ENCODE results near the gene CAND2.

CAND2 gene

DNA sequence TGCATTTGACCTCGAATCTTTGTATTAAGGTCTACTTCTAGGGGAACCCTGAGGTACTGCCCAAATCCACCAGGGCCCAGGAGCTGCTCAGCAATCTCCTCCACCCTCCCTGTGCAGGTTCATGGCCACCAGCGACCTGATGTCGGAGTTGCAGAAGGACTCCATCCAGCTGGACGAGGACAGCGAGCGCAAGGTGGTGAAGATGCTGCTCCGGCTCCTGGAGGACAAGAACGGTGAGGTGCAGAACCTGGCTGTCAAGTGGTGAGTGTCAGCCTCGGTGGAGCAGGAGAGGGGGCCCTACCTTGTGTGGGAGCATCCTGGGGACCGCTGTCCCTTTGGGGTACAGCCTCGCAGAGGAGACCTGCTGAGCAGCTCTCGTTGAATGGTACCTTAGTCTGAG, 6.9 kb downstream of the CAND2 start:
- no peak for DNase-seq (ENCODE audit: low read depth in 2 of 3, low spot score in 2 of 3)

DNA sequence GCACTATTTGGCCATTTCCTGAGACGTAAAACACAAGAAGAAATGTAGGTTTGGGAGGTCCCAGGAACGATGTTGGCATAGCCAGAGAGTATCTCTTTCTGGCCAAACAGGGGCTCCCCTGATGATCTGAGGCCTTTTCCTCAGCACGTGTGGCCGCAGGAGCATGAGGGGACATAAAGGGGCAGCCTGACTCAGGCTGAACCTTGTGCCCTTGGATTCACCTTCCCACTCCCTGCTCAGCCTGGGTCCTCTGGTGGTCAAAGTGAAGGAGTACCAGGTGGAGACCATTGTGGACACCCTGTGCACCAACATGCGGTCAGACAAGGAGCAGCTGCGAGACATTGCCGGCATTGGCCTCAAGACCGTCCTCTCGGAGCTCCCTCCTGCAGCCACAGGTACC, 10.6 kb downstream of the CAND2 start:
- DNase-seq (ENCODE audit: low read depth in 2 of 3, low spot score in 2 of 3) = no peak

- no peak for DNase-seq (ENCODE audit: low read depth in 2 of 3, low spot score in 2 of 3)
Observed at GRCh38 chr3:12807601-12808359, 11.3 kb downstream of the CAND2 start.

DNA sequence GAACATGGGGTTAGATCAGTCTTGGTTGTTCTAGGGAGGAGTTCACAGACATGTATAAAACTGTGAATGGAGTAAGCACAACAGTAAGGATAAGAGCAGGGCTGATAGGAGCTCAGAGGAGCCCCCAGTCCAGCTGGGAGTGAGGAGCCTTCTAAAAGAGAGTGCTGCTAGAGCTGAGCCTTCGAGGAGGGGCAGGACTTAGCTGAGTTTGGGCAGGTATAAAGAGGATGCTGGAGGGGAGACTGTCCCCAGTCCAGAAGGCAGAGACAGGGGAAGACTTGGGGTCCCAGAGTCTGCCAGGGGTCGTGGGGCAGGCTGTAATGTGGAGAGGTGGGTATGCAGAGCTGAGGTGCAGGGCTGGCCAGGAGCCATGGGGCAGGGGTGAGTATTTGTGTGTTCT, 12.1 kb downstream of the CAND2 start:
- no peak for DNase-seq (ENCODE audit: low read depth in 2 of 3, low spot score in 2 of 3)

DNA sequence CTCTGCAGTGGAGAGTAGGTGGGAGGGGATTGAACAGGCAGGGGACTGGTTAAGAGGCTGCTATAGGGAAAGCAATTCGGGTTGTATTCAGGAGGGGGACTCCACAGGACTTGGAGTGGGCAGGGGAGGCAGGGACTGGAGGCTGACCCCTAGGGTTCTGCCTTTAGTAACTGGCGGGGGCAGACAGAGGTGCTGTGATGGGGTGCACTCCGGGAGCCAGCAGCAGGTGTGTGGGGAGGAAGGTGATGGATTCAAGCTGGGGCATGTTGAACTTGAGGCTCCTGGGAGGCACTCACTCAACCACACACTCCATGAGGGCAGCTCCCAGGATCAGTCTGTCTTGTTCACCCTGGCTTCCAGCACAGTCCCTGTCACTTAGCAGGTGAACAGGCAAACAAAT, 12.5 kb downstream of the CAND2 start:
- no peak for DNase-seq (ENCODE audit: low read depth in 2 of 3, low spot score in 2 of 3)

GRCh38 chr3:12809435-12809834, 13.0 kb downstream of the CAND2 start:
- no peak for DNase-seq (ENCODE audit: low read depth in 2 of 3, low spot score in 2 of 3)

DNA sequence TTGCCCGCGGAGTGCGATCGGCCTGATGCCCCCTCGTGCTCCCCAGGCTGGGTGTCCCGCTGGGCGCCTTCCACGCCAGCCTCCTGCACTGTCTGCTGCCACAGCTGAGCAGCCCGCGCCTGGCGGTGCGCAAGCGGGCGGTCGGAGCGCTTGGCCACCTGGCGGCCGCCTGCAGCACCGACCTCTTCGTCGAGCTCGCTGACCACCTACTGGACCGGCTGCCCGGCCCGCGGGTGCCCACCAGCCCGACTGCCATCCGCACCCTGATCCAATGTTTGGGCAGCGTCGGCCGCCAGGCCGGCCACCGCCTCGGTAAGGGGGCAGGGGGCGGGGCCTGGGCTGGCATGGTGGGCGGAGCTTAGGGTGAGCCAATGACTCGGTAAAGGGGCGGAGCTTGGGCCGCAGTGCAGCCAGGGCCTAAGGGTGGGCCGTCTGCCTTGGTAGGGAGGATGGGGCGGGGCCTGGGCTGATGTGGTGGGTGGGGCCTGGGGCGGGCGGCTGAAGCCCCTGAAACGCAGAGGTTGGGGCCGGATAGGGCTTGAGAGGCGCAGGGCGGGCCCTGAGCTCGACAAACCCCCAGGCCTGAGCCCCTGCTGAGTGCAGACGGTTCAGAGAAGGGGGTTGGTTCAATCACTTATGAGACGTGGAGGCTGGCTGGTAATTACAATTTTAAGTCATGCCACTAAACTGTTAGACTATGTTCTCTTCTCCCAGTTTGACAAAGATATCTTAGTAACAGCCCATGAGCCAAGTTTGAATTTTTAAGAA, 13.7 kb downstream of the CAND2 start:
- peak; percentile 81 to 96 (median 89) for DNase-seq (ENCODE audit: low read depth in 2 of 3, low spot score in 2 of 3)

DNA sequence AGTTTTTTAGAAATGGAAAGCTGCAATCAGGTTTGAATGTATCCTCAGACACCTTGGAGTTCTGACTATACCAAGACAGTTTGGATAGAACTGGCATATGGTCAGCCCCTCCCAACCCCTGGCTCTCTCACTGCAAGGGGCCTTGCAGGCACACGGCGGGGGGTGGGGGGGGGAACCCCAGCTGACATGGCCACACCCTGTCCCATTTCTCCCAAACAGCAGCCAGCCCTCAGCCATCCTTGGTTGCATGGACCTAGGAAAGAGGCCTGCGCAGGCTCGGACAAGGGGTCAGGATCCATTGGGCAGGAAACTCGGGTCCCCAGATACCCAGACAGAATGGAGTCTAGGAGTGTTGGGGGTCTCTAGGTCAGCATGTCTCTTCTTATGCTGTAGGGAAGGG, 14.5 kb downstream of the CAND2 start:
- no peak for DNase-seq (ENCODE audit: low read depth in 2 of 3, low spot score in 2 of 3)

DNA sequence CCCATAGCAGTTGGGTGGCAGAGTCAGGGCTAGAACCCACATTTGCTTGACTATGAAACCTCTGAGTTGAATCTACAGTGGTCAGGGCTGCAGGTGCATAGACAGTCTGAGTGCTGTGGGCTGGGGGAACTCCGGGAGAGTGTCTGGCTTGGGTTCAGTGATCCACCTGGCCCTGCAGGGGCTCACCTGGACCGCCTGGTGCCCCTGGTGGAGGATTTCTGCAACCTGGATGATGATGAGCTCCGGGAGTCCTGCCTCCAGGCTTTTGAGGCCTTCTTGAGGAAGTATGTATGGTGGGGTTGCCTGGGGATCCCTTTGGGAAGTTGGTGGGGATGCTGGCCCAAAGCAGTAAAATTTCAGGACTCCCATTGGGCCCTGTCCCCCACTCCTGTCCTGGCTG, 16.3 kb downstream of the CAND2 start:
- DNase-seq (ENCODE audit: low read depth in 2 of 3, low spot score in 2 of 3) = no peak

GRCh38 chr3:12813967-12814366, 17.5 kb downstream of the CAND2 start:
- no peak for DNase-seq (ENCODE audit: low read depth in 2 of 3, low spot score in 2 of 3)

DNA sequence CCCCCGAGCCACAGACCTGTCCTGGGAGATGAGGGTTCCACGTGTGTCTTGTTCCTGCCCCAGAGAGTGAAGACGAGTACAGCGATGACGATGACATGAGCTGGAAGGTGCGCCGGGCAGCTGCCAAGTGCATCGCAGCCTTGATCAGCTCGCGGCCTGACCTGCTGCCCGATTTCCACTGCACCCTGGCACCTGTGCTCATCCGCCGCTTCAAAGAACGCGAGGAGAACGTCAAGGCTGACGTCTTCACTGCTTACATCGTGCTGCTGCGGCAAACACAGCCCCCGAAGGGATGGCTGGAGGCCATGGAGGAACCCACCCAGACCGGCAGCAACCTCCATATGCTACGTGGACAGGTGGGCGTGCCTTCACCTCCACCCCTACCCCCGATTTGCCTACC, 18.6 kb downstream of the CAND2 start:
- no peak for DNase-seq (ENCODE audit: low read depth in 2 of 3, low spot score in 2 of 3)

- DNase-seq (ENCODE audit: low read depth in 2 of 3, low spot score in 2 of 3) = no peak
Observed at GRCh38 chr3:12815719-12816118, 19.2 kb downstream of the CAND2 start.

DNA sequence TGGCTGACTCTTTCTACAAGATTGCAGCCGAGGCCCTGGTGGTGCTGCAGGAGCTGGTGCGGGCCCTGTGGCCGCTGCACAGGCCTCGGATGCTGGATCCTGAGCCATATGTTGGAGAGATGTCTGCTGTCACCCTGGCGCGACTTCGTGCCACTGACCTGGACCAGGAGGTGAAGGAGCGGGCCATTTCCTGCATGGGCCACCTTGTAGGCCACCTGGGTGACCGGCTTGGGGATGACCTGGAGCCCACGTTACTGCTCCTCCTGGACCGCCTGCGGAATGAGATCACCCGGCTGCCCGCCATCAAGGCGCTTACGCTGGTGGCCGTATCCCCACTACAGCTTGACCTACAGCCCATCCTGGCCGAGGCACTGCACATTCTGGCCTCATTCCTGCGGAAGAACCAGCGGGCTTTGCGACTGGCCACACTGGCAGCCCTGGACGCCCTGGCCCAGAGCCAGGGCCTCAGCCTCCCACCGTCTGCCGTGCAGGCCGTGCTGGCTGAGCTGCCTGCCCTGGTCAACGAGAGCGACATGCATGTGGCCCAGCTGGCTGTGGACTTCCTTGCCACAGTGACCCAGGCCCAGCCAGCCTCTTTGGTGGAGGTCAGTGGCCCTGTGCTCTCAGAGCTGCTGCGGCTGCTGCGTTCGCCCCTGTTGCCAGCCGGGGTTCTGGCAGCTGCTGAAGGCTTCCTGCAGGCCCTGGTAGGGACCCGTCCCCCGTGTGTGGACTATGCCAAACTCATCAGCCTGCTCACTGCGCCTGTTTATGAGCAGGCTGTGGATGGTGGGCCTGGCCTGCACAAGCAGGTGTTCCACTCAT, 20.3 kb downstream of the CAND2 start:
- DNase-seq (ENCODE audit: low read depth in 2 of 3, low spot score in 2 of 3) = no peak

- no peak for DNase-seq (ENCODE audit: low read depth in 2 of 3, low spot score in 2 of 3)
Observed at GRCh38 chr3:12817343-12817710, 20.8 kb downstream of the CAND2 start.

DNA sequence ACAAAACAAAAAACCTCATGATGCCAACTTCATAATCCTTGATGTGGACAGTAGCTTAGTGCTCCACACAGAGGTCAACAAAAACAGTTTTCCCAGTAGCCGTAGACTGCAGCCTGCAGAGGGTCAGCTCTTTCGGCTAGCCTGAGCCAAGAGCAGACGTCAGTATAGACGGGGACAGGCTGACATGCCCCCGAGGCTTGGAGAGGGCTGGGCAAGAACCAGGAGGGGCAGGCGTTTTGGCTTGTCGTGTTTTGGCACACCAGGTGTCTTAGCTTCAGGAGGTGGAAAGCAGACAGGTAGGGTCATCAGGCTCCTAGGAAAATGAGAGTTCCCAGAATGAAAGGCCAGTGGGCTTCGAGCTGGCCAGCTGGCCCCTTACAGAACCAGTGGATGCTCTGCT, 21.8 kb downstream of the CAND2 start:
- DNase-seq (ENCODE audit: low read depth in 2 of 3, low spot score in 2 of 3) = no peak

DNA sequence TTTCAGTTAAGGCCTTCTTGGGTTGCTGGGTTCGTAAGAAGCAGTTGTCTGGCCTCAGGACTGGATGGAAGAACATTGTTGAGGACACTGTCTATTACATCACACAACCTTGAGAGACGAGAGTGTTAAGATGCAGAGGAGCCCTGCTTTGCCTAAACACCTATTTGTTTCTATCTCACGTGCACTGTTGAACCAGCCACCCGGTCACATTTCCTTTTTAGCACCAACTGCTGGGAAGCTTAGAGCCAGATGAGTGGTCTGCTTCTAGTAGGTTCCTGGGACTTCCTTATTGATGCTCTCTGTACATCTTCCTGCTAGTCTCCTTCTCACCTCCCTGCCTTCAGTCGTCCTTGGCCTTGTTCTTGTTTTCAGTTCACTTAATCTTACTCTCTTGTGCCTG, 22.3 kb downstream of the CAND2 start:
- no peak for DNase-seq (ENCODE audit: low read depth in 2 of 3, low spot score in 2 of 3)

- DNase-seq (ENCODE audit: low read depth in 2 of 3, low spot score in 2 of 3) = no peak
Observed at GRCh38 chr3:12822725-12823373, 26.4 kb downstream of the CAND2 start.

DNA sequence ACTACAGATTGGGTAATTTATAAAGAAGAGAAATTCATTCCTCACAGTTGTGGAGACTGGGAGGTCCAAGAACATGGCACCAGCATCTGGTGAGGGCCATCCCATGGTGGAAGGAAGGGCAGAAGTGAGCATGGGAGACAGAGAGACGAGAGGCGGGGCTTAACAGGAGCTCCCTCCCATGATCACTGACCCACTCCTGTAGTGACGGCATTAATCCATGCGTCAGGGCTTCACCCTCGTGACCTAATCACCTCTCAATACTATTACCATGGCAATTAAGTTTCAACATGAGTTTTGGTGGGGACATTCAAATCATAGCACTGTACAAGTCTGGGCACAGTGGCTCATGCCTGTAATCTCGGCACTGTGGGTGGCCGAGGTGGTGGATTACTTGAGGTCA, 27.8 kb downstream of the CAND2 start:
- no peak for DNase-seq (ENCODE audit: low read depth in 2 of 3, low spot score in 2 of 3)

DNA sequence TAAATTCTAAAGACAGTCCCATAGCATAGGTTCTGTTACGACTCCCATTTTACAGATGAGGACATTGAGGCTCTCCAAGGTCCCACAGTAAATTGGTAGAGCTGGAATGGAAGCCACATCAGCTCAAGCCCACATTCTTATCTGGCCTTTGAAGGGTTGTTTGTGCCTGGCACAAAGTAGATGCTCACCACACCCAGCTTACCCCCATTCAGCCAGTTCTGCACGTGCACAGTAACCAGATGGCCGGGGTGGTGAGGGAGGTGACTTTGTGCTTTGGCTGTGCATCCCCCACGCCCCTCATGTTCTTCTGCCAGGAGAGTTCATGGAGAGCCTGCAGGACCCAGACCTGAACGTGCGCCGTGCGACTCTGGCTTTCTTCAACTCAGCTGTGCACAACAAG, 28.7 kb downstream of the CAND2 start:
- DNase-seq (ENCODE audit: low read depth in 2 of 3, low spot score in 2 of 3) = no peak

DNA sequence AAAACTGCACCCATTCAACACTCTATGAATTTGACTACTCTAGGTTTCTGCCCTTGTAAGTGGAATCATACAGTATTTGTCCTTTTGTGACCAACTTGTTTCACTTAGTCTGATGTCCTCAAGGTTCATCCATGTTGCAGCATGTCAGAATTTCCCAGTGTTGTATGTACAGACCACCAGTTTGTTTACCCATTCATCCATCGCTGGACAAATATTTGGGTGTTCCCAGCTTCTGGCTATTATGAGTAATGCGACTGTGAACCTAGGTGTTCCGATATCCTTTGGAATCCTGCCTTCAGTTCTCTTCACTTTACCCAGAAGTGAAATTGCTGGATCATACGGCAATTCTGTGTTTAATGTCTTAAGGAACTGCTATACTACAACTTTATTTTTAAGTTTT, 32.3 kb downstream of the CAND2 start:
- no peak for DNase-seq (ENCODE audit: low read depth in 2 of 3, low spot score in 2 of 3)

DNA sequence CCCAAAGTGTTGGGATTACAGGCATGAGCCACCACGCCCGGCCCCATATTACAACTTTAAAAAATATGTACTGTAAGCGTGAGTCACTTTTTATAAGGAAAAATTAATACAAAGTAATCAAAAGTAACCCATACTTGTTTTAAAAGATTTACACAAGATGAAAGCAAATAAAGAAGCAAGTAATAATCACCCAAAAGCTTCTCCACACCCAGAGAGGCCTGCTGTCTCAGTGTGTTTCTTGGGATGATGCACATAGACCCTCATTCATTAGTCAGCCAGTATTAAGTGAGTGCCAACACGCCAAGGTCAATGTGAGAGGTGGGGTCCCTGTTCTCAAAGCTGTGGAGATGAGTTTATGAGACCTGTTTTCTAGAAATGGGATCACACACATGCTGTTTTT, 32.9 kb downstream of the CAND2 start:
- DNase-seq (ENCODE audit: low read depth in 2 of 3, low spot score in 2 of 3) = no peak

All from activated CD8-positive, alpha-beta memory T cell treated with anti-CD3 and anti-CD28 coated beads for 48 hours (primary cell).